ENCODE measurements around the gene SHISA9.

SHISA9 gene

GRCh38 chr16:13244770-13245169 is 343.4 kb downstream of the SHISA9 start:
- DNase-seq (ENCODE audit: low spot score): no peak
- TF ChIP-seq CTCF (IDR thresholded peaks at IDR 0.05; ENCODE audit: extremely low read depth, missing control alignments): no peak

- DNase-seq (ENCODE audit: low spot score): no peak
- TF ChIP-seq CTCF (IDR thresholded peaks at IDR 0.05; ENCODE audit: extremely low read depth, missing control alignments): no peak
These were observed 344.4 kb downstream of the SHISA9 start for GRCh38 chr16:13245713-13246377.

GRCh38 chr16:13254998-13255614 is 353.7 kb downstream of the SHISA9 start:
- no peak for TF ChIP-seq CTCF (IDR thresholded peaks at IDR 0.05; ENCODE audit: extremely low read depth, missing control alignments)
- DNase-seq (ENCODE audit: low spot score): no peak

- no peak for TF ChIP-seq CTCF (IDR thresholded peaks at IDR 0.05; ENCODE audit: extremely low read depth, missing control alignments)
- no peak for DNase-seq (ENCODE audit: low spot score)
These were observed 361.1 kb downstream of the SHISA9 start for GRCh38 chr16:13262270-13263090.

- DNase-seq (ENCODE audit: low spot score): no peak
These were observed 363.6 kb downstream of the SHISA9 start for GRCh38 chr16:13264749-13265552.

GRCh38 chr16:13269359-13269758 is 368.0 kb downstream of the SHISA9 start:
- TF ChIP-seq CTCF (IDR thresholded peaks at IDR 0.05; ENCODE audit: extremely low read depth, missing control alignments): no peak
- no peak for DNase-seq (ENCODE audit: low spot score)

More at GRCh38 chr16:13264749-13265552, 363.6 kb downstream of the SHISA9 start:
- no peak for TF ChIP-seq CTCF (IDR thresholded peaks at IDR 0.05; ENCODE audit: extremely low read depth, missing control alignments)

Data from GM20000 (cell line).